HTERT RPE-1 (cell line): Measurements from ENCODE around the gene CDC14C.

Experiments
- in situ Hi-C: fragments of 300-500 bp; cut with MboI; formaldehyde crosslinking; loops from 4 replicates; pipeline ENCODE4 v1.14.3; 2020; ENCODE audit warnings: low sequenced_read_pairs

CDC14C gene

GRCh38 chr7:48971173-48971572 lies 46.8 kb downstream of the CDC14C start:
- in situ Hi-C loops, result no loop called here

GRCh38 chr7:48976253-48976652 lies 51.9 kb downstream of the CDC14C start:
- in situ Hi-C loops, result no loop called here

- in situ Hi-C loops, result no loop called here
Measured at GRCh38 chr7:48976850-48977249, 52.5 kb downstream of the CDC14C start.
